WTC11 (cell line): ENCODE data around the gene ENHO. TPM values are rescaled to one million over a fixed set of nuclear protein-coding genes. Genes with fewer than 3 reads are reported as not detected.

Source experiments
- ATAC-seq: fragments of 200-7000 bp; cut with Tn5 transposase; 2 replicates; pipeline ENCODE4 v1.10.0; 2021; ENCODE audit warnings: mild to moderate bottlenecking, moderate library complexity
- CTCF ChIA-PET: fragments of 300-600 bp; sonication (Branson Sonifier 250); formaldehyde crosslinking; loops from one replicate; lab custom pipeline; 2021; ENCODE audit warnings: antibody characterized with exemption; lab: Charles Lee
- POLR2A ChIA-PET: fragments of 350-600 bp; sonication (Branson Sonifier 250); formaldehyde crosslinking; loops from one replicate; lab custom pipeline; 2021; ENCODE audit warnings: antibody characterized with exemption; lab: Charles Lee
- DNase-seq: peaks from one replicate; pipeline ENCODE4 v3.0.0; 2021; ENCODE audit warnings: low spot score
- H3K27ac Mint-ChIP-seq: 2 replicates; pipeline ENCODE4 v1.8.0; 2021; ENCODE audit warnings: mixed read lengths
- H3K27me3 Mint-ChIP-seq: 2 replicates; pipeline ENCODE4 v1.8.0; 2021; ENCODE audit warnings: low read depth, mild to moderate bottlenecking, moderate library complexity, mixed read lengths
- H3K36me3 Mint-ChIP-seq: 2 replicates; pipeline ENCODE4 v1.8.0; 2021; ENCODE audit warnings: mixed read lengths
- H3K4me1 Mint-ChIP-seq: 2 replicates; pipeline ENCODE4 v1.8.0; 2022; ENCODE audit warnings: mixed read lengths
- H3K4me3 Mint-ChIP-seq: 2 replicates; pipeline ENCODE4 v1.8.0; 2021; ENCODE audit warnings: mild to moderate bottlenecking, moderate library complexity, mixed read lengths
- H3K9me3 Mint-ChIP-seq: 2 replicates; pipeline ENCODE4 v1.8.0; 2021; ENCODE audit warnings: mixed read lengths
- ETV6 ChIP-seq: sonication (generic); formaldehyde crosslinking; IDR thresholded peaks from 2 replicates; pipeline ENCODE4 v1.8.1; 2022; ENCODE audit warnings: mild to moderate bottlenecking, missing genetic modification reagents
- FOXK1 ChIP-seq: sonication (generic); formaldehyde crosslinking; IDR thresholded peaks from 2 replicates; pipeline ENCODE4 v1.8.0; 2022; ENCODE audit warnings: mild to moderate bottlenecking, moderate library complexity, missing genetic modification reagents
- ZBTB21 ChIP-seq: sonication (generic); formaldehyde crosslinking; IDR thresholded peaks from 2 replicates; pipeline ENCODE4 v1.8.1; 2023; ENCODE audit warnings: mild to moderate bottlenecking, missing genetic modification reagents, borderline replicate concordance
- total RNA-seq: library from RNA; stranded (reverse); gene quantifications from 3 replicates; pipeline ENCODE4 v1.2.3, GENCODE V29; 2021
- TF ChIP-seq, protein P1 (sequence below): sonication (generic); formaldehyde crosslinking; IDR thresholded peaks from 2 replicates; pipeline ENCODE4 v1.8.0; 2022; ENCODE audit warnings: missing genetic modification reagents
- TF ChIP-seq, protein P2 (sequence below): fragments of 200-600 bp; IDR thresholded peaks from 2 replicates; pipeline ENCODE4 v1.8.0; 2022; ENCODE audit warnings: antibody characterized with exemption
- TF ChIP-seq, protein P3 (sequence below): sonication (generic); formaldehyde crosslinking; IDR thresholded peaks from 2 replicates; pipeline ENCODE4 v1.8.0; 2022; ENCODE audit warnings: mild to moderate bottlenecking, missing genetic modification reagents
- TF ChIP-seq, protein P4 (sequence below): sonication (generic); formaldehyde crosslinking; conservative IDR thresholded peaks from 2 replicates; pipeline ENCODE4 v1.8.1; 2022; ENCODE audit warnings: mild to moderate bottlenecking, missing genetic modification reagents
- TF ChIP-seq, protein P5 (sequence below): sonication (generic); formaldehyde crosslinking; IDR thresholded peaks from 2 replicates; pipeline ENCODE4 v1.8.1; 2023; ENCODE audit warnings: mild to moderate bottlenecking, missing genetic modification reagents, moderate library complexity

ENHO gene
- total RNA-seq, 1 experiment from 2014 or later, result 28.3 TPM

DNA sequence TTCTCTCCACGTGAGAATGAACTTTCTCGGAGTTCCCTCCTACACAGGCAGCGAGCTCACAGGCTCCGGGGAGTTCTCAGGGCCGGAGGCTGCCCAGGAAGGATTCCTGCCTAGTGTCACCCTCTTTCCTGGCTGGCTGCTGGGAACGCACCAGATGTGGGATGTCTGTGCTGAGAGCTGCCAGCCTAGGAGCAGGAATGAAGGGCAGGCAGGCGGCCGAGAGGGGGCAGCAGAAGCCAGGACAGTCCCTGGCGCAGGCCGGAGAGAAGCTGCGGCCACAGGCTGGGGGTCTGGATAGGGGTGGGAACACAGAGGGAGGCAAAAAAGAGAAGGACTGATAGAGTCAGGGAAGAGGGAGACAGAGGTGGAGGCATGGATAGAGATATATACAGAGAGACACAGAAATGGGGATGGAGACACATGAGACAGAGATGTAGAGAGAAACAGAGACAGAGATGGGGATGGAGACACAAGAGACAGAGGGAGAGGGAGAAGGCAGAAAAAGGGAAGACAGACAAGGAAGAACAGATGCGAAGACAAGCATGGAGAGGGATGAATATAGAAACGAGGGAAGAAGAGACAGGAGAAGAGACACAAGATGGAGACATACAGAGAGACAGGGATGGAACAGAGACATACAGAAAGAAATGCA, 25.3 kb upstream of the ENHO start:
- TF ChIP-seq, protein P1, sequence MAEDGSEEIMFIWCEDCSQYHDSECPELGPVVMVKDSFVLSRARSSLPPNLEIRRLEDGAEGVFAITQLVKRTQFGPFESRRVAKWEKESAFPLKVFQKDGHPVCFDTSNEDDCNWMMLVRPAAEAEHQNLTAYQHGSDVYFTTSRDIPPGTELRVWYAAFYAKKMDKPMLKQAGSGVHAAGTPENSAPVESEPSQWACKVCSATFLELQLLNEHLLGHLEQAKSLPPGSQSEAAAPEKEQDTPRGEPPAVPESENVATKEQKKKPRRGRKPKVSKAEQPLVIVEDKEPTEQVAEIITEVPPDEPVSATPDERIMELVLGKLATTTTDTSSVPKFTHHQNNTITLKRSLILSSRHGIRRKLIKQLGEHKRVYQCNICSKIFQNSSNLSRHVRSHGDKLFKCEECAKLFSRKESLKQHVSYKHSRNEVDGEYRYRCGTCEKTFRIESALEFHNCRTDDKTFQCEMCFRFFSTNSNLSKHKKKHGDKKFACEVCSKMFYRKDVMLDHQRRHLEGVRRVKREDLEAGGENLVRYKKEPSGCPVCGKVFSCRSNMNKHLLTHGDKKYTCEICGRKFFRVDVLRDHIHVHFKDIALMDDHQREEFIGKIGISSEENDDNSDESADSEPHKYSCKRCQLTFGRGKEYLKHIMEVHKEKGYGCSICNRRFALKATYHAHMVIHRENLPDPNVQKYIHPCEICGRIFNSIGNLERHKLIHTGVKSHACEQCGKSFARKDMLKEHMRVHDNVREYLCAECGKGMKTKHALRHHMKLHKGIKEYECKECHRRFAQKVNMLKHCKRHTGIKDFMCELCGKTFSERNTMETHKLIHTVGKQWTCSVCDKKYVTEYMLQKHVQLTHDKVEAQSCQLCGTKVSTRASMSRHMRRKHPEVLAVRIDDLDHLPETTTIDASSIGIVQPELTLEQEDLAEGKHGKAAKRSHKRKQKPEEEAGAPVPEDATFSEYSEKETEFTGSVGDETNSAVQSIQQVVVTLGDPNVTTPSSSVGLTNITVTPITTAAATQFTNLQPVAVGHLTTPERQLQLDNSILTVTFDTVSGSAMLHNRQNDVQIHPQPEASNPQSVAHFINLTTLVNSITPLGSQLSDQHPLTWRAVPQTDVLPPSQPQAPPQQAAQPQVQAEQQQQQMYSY (CRISPR knock-in tag), result no peak
- TF ChIP-seq, protein P2, sequence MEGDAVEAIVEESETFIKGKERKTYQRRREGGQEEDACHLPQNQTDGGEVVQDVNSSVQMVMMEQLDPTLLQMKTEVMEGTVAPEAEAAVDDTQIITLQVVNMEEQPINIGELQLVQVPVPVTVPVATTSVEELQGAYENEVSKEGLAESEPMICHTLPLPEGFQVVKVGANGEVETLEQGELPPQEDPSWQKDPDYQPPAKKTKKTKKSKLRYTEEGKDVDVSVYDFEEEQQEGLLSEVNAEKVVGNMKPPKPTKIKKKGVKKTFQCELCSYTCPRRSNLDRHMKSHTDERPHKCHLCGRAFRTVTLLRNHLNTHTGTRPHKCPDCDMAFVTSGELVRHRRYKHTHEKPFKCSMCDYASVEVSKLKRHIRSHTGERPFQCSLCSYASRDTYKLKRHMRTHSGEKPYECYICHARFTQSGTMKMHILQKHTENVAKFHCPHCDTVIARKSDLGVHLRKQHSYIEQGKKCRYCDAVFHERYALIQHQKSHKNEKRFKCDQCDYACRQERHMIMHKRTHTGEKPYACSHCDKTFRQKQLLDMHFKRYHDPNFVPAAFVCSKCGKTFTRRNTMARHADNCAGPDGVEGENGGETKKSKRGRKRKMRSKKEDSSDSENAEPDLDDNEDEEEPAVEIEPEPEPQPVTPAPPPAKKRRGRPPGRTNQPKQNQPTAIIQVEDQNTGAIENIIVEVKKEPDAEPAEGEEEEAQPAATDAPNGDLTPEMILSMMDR, result peak; percentile 63
- 0 out of 2 replicates have a peak, but pooled peaks have one; percentile 20 for TF ChIP-seq ZBTB21 (CRISPR knock-in tag)
- ChIA-PET POLR2A (interaction anchor here (0.5 to 1.6 kb wide), 4 partner anchors 34 to 105 kb away, joined by 3 to 5 read pairs (median 3); no protein-coding TSS in a partner anchor), CTCF (interaction anchor here (0.5 to 8.0 kb wide), 59 partner anchors 8 to 214 kb away, joined by 3 to 192 read pairs (median 6); partner anchors contain the start of genes DCTN3, DNAI1, ENHO and FAM219A)
- peak; percentile 88 for DNase-seq
- Mint-ChIP-seq H3K4me3 (no peak overlapping the region), H3K36me3 (no peaks in the 10 kb centered on the region), H3K9me3 (no peaks in the 10 kb centered on the region), H3K4me1 (peaks cover 2% of the 10 kb centered on the region; the same call in 1 of the 2 replicates), H3K27me3 (no peaks in the 10 kb centered on the region; the same call in 1 of the 2 replicates), H3K27ac (no peak overlapping the region)
- peak; percentile 87 for ATAC-seq

DNA sequence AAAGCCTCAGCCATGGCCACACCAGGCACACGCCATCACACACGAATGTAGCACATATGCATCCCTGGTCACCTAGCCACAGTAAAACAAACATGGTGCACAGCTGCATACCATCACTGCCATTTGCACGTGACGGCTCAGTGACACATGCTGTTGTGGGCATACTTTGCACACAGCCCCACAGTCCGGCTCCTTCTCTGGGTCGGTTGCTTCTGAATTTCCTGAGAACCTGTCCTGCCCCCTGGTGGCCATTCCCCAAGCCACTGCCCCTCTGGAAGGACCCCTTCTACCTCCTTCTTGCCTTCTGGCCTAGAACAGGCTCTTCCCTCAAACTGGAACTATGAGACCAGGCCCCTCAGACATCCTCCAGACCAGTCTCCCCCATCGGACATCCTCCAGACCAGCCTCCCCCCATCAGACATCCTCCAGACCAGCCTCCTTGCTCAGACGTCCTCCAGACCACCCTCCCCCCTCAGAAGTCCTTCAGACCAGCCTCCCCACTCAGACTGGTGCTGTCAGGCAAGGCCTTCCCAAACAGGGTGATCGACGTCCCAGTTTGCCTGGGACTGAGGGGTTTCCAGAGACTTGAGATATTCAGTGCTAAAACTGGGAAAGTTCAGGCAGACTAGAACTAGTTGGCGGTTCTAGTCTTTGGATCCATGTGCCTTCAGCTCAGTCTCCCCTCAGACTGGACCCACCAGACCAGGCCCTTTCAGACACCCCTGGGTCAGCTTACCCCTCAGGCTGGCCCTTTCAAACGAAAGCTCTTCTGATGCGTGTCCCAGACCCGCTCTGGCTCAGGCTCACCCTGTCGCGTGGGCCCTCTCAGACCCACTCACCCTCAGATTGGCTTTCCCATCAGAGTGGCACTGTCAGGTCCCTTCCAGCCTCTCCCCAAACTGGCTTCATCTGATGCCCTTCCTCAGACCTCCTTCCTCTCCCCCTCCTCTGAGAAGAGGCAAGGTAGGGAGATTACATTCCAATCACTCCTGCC, 24.3 kb upstream of the ENHO start:
- TF ChIP-seq, protein P3, sequence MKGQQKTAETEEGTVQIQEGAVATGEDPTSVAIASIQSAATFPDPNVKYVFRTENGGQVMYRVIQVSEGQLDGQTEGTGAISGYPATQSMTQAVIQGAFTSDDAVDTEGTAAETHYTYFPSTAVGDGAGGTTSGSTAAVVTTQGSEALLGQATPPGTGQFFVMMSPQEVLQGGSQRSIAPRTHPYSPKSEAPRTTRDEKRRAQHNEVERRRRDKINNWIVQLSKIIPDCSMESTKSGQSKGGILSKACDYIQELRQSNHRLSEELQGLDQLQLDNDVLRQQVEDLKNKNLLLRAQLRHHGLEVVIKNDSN (CRISPR knock-in tag), result 0 out of 2 replicates have a peak, but pooled peaks have one; percentile 47
- TF ChIP-seq, protein P4, sequence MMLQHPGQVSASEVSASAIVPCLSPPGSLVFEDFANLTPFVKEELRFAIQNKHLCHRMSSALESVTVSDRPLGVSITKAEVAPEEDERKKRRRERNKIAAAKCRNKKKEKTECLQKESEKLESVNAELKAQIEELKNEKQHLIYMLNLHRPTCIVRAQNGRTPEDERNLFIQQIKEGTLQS (CRISPR knock-in tag), result no peak
- 0 out of 2 replicates have a peak, but pooled peaks have one; percentile 37 for TF ChIP-seq ETV6 (CRISPR knock-in tag)
- TF ChIP-seq, protein P2, result peak; percentile 93
- 0 out of 2 replicates have a peak, but pooled peaks have one; percentile 12 for TF ChIP-seq FOXK1 (CRISPR knock-in tag)
- TF ChIP-seq, protein P5, sequence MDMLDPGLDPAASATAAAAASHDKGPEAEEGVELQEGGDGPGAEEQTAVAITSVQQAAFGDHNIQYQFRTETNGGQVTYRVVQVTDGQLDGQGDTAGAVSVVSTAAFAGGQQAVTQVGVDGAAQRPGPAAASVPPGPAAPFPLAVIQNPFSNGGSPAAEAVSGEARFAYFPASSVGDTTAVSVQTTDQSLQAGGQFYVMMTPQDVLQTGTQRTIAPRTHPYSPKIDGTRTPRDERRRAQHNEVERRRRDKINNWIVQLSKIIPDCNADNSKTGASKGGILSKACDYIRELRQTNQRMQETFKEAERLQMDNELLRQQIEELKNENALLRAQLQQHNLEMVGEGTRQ (CRISPR knock-in tag), result peak; percentile 49; the same call in 1 of the 2 replicates
- DNase-seq, result peak; percentile 91
- ChIA-PET POLR2A (interaction anchor here (1.1 to 1.6 kb wide), 3 partner anchors 33 to 44 kb away, joined by 3 to 5 read pairs (median 3); no protein-coding TSS in a partner anchor), CTCF (interaction anchor here (0.6 to 8.0 kb wide), 57 partner anchors 8 to 213 kb away, joined by 3 to 192 read pairs (median 6); partner anchors contain the start of genes DCTN3, DNAI1, ENHO and FAM219A)
- H3K4me1 Mint-ChIP-seq, result peaks cover 2% of the 10 kb centered on the region; the same call in 1 of the 2 replicates
- H3K4me3 Mint-ChIP-seq, result no peak overlapping the region
- ATAC-seq, result peak; percentile 75
- H3K36me3 Mint-ChIP-seq, result no peaks in the 10 kb centered on the region
- no peaks in the 10 kb centered on the region; the same call in 1 of the 2 replicates for H3K27me3 Mint-ChIP-seq
- no peak overlapping the region; the same call in 1 of the 2 replicates for H3K27ac Mint-ChIP-seq
- H3K9me3 Mint-ChIP-seq, result peaks cover 5% of the 10 kb centered on the region
